Gastroesophageal sphincter (tissue), 3 donors: ENCODE results near the gene ARAP1.

Source experiments
- EP300 ChIP-seq: sonication (generic); formaldehyde crosslinking; IDR thresholded peaks from one replicate; pipeline ENCODE4 v1.6.1; 2017; ENCODE audit warnings: antibody characterized with exemption, mild to moderate bottlenecking
- POLR2A ChIP-seq, 2 donors: fragments of 450-650 bp; IDR thresholded peaks; one replicate each; pipeline ENCODE4 v1.6.1; 2017; ENCODE audit warnings: antibody characterized with exemption in 2 of 2, mild to moderate bottlenecking in 2 of 2, moderate library complexity in 1 of 2
- POLR2AphosphoS5 ChIP-seq: sonication (generic); formaldehyde crosslinking; IDR thresholded peaks from one replicate; pipeline ENCODE4 v1.6.1; 2017; ENCODE audit warnings: antibody characterized with exemption
- TF ChIP-seq, protein P1 (sequence below), 4 experiments: fragments of 200-600 bp in 2 of 4; fragments of 450-650 bp in 2 of 4; sonication (generic) in 1 of 4; IDR thresholded peaks; one replicate each; pipeline ENCODE4 v1.5.1; 2017 to 2019; ENCODE audit warnings: antibody characterized with exemption in 4 of 4, mild to moderate bottlenecking in 2 of 4, moderate library complexity in 2 of 4

DNA sequence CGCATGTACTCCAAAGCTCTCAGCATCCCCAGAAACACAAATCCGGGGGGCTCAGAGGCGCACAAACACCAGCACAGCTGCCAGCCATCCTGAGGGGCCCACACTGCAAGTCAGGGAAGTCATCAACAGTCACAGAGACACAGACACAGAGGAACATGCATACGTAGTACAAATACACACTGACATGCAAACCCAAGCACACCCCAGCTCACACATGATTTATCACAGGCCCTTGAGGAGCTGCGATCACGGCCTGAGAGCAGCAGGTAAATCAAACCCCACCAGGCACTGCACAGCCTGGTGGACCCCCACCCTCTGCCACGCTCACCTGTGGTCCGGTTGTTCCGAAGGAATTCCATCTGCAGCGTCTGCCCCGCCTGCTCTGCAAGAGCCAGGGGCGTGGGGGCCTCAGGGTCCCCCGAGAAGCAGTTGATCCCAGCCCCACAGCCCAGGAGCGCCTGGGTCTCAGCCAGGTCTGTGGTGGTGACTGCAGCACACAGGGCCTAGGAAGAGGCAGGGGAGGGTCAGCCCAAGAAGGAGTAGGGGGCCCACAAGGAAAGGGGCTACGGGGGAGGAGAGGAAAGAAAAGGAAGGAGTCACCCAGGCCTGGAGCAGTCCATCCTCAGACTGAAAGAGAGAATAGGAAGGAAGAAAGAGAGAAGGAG is 49.5 kb downstream of the ARAP1 start:
- TF ChIP-seq, protein P1, sequence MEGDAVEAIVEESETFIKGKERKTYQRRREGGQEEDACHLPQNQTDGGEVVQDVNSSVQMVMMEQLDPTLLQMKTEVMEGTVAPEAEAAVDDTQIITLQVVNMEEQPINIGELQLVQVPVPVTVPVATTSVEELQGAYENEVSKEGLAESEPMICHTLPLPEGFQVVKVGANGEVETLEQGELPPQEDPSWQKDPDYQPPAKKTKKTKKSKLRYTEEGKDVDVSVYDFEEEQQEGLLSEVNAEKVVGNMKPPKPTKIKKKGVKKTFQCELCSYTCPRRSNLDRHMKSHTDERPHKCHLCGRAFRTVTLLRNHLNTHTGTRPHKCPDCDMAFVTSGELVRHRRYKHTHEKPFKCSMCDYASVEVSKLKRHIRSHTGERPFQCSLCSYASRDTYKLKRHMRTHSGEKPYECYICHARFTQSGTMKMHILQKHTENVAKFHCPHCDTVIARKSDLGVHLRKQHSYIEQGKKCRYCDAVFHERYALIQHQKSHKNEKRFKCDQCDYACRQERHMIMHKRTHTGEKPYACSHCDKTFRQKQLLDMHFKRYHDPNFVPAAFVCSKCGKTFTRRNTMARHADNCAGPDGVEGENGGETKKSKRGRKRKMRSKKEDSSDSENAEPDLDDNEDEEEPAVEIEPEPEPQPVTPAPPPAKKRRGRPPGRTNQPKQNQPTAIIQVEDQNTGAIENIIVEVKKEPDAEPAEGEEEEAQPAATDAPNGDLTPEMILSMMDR (IDR thresholded peaks at IDR 0.05), result no peak
- no peak for TF ChIP-seq POLR2A (IDR thresholded peaks at IDR 0.05)
- TF ChIP-seq EP300, result no peak
- no peak for TF ChIP-seq POLR2AphosphoS5
